Muscle layer of colon (tissue), 2 donors: ENCODE results near the gene GPC2.
"Not testable (repeated sequence)": the region's sequence is repeated elsewhere in the genome, so short reads cannot be mapped to it uniquely, and the experiment has no call there.

Source experiments
- H3K27ac ChIP-seq: one replicate; pipeline ENCODE4 v1.7.0; 2013; ENCODE audit warnings: low read depth, mild to moderate bottlenecking, low read length, moderate library complexity
- H3K27me3 ChIP-seq, 2 donors: one replicate each; pipeline ENCODE4 v1.7.0; 2013; ENCODE audit warnings: low read length in 2 of 2, mild to moderate bottlenecking in 2 of 2; ENCODE audit not compliant: insufficient read depth in 2 of 2, control insufficient read depth in 1 of 2
- H3K36me3 ChIP-seq: one replicate; pipeline ENCODE4 v1.7.0; 2013; ENCODE audit warnings: mild to moderate bottlenecking, low read length; ENCODE audit not compliant: insufficient read depth
- H3K4me1 ChIP-seq: one replicate; pipeline ENCODE4 v1.7.0; 2013; ENCODE audit warnings: mild to moderate bottlenecking, low read length; ENCODE audit not compliant: insufficient read depth
- H3K4me3 ChIP-seq, 2 donors: one replicate each; pipeline ENCODE4 v1.7.0; 2013; ENCODE audit warnings: low read length in 2 of 2, low read depth in 1 of 2, mild to moderate bottlenecking in 1 of 2, moderate library complexity in 1 of 2
- H3K9ac ChIP-seq: one replicate; pipeline ENCODE4 v1.7.0; 2013; ENCODE audit warnings: low read length
- H3K9me3 ChIP-seq: one replicate; pipeline ENCODE4 v1.7.0; 2013; ENCODE audit warnings: mild to moderate bottlenecking, low read length
- donor health status: abdominal sarcoma.
- donor health status: Adenocarcinoma of cecum.

Gene GPC2

GRCh38 chr7:100141555-100141949 is 35.6 kb downstream of the GPC2 start:
- H3K27ac ChIP-seq = no peak overlapping the region
- no peak overlapping the region for H3K4me3 ChIP-seq
- no peak overlapping the region for H3K9ac ChIP-seq
- H3K27me3 ChIP-seq = no peaks in the 10 kb centered on the region
- no peaks in the 10 kb centered on the region for H3K4me1 ChIP-seq
- no peaks in the 10 kb centered on the region for H3K9me3 ChIP-seq
- H3K36me3 ChIP-seq = no peaks in the 10 kb centered on the region

- Histone ChIP-seq H3K27me3 (no peaks in the 10 kb centered on the region), H3K9me3 (no peaks in the 10 kb centered on the region), H3K27ac (no peak overlapping the region), H3K36me3 (no peaks in the 10 kb centered on the region), H3K9ac (no peak overlapping the region), H3K4me3 (no peak overlapping the region), H3K4me1 (no peaks in the 10 kb centered on the region)
Observed at GRCh38 chr7:100137851-100138760, 39.1 kb downstream of the GPC2 start.

DNA sequence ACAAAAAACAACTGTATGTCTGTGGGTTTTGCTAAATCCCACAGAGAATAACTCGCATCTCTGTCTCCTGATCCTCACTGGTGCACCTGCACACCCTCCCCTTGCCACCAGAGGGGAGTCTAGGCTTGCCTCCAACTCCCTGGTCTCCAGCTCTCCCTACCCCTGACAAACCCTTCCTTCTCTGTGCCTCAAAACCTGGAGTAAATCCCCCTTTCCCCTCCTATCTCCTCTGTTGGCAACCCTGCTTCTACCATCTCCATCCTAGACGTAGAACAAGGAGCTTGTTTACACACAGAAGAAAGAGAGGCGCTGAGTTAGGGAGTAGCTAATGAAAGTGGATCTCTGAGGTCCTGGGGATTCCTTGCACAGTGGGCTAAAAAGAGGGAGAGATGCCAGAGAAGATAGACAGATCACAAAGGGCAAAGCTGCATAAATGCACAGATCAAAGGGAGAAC is 44.5 kb downstream of the GPC2 start:
- Histone ChIP-seq H3K9me3 (no peaks in the 10 kb centered on the region), H3K4me3 (no peak overlapping the region), H3K27ac (no peak overlapping the region), H3K9ac (no peak overlapping the region), H3K4me1 (peaks cover 19% of the 10 kb centered on the region), H3K36me3 (no peaks in the 10 kb centered on the region), H3K27me3 (no peaks in the 10 kb centered on the region)

GRCh38 chr7:100132126-100132525 is 45.1 kb downstream of the GPC2 start:
- peaks cover 19% of the 10 kb centered on the region for H3K4me1 ChIP-seq
- H3K9me3 ChIP-seq = no peaks in the 10 kb centered on the region
- H3K9ac ChIP-seq = no peak overlapping the region
- H3K4me3 ChIP-seq = no peak overlapping the region
- no peaks in the 10 kb centered on the region for H3K27me3 ChIP-seq
- no peaks in the 10 kb centered on the region for H3K36me3 ChIP-seq
- H3K27ac ChIP-seq = no peak overlapping the region

DNA sequence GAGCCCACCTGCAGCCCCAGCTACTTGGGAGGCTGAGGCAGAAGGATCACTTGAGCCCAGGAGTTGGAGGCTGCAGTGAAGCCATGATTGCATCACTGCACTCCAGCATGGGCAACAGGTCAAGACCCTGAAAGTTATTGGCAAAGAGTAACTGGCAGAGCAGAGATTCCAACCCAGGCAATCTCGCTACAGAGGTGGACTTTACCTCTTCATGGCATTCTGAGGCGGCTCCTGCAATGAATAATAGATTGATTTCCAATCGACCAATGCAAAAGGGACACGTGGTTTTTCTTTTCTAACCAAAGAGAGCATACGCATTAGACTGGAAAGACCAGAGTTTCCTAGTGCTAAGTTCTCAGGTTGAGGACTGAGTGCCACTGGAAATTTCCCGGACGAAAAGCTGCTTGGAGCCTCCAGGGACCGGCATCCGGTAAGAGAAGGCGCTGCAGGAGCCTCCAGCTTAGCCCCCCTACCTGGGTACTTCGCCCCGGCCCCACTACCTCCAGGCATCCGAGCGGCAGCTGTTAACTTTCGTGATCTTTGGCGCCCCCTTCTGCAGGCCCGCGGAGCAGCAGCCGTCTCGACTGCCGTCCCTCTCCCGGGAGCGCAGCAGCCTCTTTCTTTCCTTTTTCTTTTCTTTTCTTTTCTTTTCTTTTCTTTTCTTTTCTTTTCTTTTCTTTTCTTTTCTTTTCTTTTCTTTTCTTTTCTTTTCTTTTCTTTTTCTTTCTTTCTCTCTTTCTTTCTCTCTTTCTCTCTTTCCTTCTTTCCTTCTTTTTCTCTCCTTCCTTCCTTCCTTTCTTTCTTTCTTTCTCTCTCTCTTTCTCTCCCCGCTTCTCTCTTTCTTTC is 46.4 kb downstream of the GPC2 start:
- Histone ChIP-seq H3K36me3 (no peaks in the 10 kb centered on the region), H3K4me3 (no peak overlapping the region), H3K4me1 (peaks cover 19% of the 10 kb centered on the region), H3K9me3 (no peaks in the 10 kb centered on the region), H3K27ac (no peak overlapping the region), H3K9ac (no peak overlapping the region), H3K27me3 (no peaks in the 10 kb centered on the region)

DNA sequence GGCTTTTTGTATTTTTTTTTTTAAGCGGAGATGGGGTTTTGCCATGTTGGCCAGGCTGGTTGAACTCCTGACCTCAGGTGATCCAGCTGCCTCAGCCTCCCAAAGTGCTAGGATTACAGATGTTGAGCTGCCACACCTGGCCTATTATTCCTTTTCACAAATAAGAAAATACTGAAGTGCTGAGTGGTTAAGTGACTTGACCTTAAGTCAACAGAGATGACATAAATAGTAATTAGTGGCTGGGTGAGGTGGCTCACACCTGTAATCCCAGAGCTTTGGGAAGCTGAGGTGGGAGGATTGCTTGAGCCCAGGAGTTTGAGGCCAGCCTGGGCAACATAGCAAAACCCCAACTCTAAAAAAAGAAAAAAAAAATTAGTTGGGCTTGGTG is 47.0 kb downstream of the GPC2 start:
- H3K9me3 ChIP-seq, H3K4me3 ChIP-seq, H3K27me3 ChIP-seq, H3K27ac ChIP-seq, H3K36me3 ChIP-seq, H3K9ac ChIP-seq: not testable (repeated sequence)
- peaks cover 19% of the 10 kb centered on the region for H3K4me1 ChIP-seq

DNA sequence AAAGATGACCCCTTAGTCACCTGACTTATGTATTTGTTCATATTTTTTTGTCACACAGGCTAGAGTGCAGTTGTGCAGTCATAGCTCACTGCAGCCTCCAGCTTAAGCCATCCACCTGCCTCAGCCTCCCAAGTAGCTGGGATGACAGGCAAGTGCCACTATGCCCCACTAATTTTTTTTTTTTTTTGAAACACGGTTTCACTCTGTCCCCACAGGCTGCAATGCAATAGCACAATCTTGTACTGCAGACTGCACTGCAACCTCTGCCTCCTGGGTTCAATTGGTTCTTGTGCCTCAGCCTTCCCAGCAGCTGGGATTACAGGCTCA is 48.6 kb downstream of the GPC2 start:
- Histone ChIP-seq H3K4me1 (peaks cover 19% of the 10 kb centered on the region), H3K9me3 (no peaks in the 10 kb centered on the region), H3K36me3 (peaks cover 10% of the 10 kb centered on the region), H3K4me3 (peak overlapping the region in 1 of 2 donors; percentile 92), H3K27ac (peak overlapping the region; percentile 7), H3K27me3 (no peaks in the 10 kb centered on the region), H3K9ac (no peak overlapping the region)

DNA sequence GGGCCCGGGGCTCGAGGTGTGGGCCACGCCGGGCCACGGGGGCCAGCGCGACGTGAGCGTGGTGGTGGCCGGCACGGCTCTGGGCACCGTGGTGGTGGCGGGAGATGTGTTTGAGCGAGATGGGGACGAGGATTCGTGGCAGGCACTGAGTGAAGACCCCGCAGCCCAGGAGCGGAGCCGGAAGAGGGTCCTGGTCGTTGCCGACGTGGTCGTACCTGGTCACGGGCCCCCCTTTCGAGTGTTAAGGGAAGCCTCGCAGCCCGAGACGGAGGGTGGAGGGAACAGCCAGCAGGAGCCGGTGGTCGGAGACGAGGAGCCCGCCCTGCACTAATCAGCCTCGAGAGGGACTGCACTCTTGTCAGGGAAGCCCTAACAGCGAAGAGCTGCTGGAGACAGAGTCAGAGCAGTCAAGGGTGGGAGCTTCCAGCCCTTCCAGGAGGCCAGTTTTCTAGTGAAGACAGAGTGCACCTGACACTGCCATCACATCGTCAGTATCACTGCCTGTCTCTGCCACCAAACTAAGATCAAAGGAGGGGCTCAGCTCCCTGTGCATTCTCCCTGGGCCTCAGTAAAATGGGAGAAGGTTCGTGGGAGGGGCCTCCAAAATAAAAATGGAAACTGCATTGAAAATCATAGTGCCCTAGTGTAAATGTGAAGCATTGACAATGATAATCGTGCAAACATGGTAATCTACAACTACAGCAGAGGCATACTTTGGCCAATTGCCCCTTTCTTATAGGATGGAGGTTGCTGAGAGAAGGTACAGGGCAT is 49.1 kb downstream of the GPC2 start:
- Histone ChIP-seq H3K27me3 (no peaks in the 10 kb centered on the region), H3K4me1 (peaks cover 19% of the 10 kb centered on the region), H3K27ac (peak overlapping the region; percentile 98), H3K4me3 (peak overlapping the region; percentile 92 to 94), H3K9me3 (no peaks in the 10 kb centered on the region), H3K36me3 (peaks cover 11% of the 10 kb centered on the region), H3K9ac (peak overlapping the region; percentile 93)

GRCh38 chr7:100126931-100127865 is 50.0 kb downstream of the GPC2 start, which contains the start of gene MBLAC1:
Gene MBLAC1, plus strand, starts transcription at chr7:100126967. Its CDS starts 429 bp downstream, at chr7:100127396.
- H3K9ac ChIP-seq = peak within 1 kb of the TSS; percentile 93
- peaks cover 19% of the 10 kb centered on the region for H3K36me3 ChIP-seq
- peaks cover 14% of the 10 kb centered on the region for H3K4me1 ChIP-seq
- H3K27ac ChIP-seq = peak within 1 kb of the TSS; percentile 98
- H3K4me3 ChIP-seq = peak within 1 kb of the TSS; percentile 92 to 94
- H3K27me3 ChIP-seq = no peaks in the 10 kb centered on the region
- H3K9me3 ChIP-seq = no peaks in the 10 kb centered on the region

DNA sequence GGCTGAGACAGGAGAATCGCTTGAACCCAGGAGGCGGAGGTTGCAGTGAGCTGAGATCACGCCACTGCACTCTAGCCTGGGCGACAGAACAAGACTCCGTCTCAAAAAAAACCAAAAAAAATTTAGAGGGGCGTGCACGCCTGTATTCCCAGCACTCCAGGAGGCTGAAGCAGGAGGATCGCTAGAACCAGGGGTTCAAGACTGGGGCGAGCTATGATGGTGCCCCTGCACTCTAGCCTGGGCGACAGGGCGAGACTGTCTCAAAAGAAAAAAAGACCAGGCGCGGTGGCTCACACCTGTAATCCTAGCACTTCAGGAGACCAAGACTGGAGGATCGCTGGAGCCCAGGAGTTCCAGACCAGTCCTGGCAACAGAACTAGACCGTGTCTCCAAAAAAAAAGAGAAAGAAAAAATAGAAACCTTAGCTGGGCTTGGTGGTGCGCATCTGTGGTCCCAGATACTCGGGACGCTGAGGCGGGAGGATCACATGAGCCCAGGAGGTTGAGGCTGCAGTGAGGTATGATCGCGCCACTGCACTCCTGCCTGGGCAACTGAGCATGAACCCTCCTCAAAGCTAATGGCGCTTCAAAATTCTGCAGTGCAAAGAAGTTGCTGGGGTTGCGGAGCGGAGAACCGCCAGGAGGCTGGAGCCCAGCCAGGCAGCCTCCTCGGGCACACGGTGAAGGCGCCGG is 50.8 kb downstream of the GPC2 start:
- Histone ChIP-seq H3K36me3 (peaks cover 22% of the 10 kb centered on the region), H3K4me3 (peak overlapping the region; percentile 92 to 94), H3K27ac (peak overlapping the region; percentile 98), H3K4me1 (peaks cover 14% of the 10 kb centered on the region), H3K27me3 (no peaks in the 10 kb centered on the region), H3K9ac (peak overlapping the region; percentile 93), H3K9me3 (no peaks in the 10 kb centered on the region)
